ENCODE data around the gene HYAL1. TPM values are rescaled to one million over a fixed set of nuclear protein-coding genes. Genes with fewer than 3 reads are reported as not detected.
A peak's percentile ranks its signal among the peaks of the same experiment; 100 is the strongest.

HYAL1 gene
- 1 to 10 TPM; 1.8 to 8.9 (median 4.8) TPM for total RNA-seq

GRCh38 chr3:50303013-50303815 lies at the start of gene HYAL1:
Gene HYAL1, minus strand, starts transcription at chr3:50303574. Its CDS starts 618 bp downstream, at chr3:50302956.
- TF ChIP-seq POLR2A (IDR thresholded peaks at IDR 0.05) (no peak), CTCF (IDR thresholded peaks at IDR 0.05) (peak in 1 of 6 experiments; percentile 25)
- intact Hi-C loops (cut with DNase I): no loop called here
- Histone ChIP-seq H3K27me3 (no peaks in the 10 kb centered on the region), H3K4me3 (peak within 1 kb of the TSS in 2 of 4 donors; percentile 19 to 53), H3K9me3 (peaks cover 0 to under 1% (median 0%) of the 10 kb centered on the region in 3 donors), H3K36me3 (no peaks in the 10 kb centered on the region), H3K4me1 (peaks cover 30 to 58% (median 33%) of the 10 kb centered on the region in 3 donors), H3K27ac (peak within 1 kb of the TSS; percentile 44 to 94 (median 82))
- DNase-seq: no peak
- 62 to 82% methylated on average over 3 to 7 of the region's 14 CpGs for WGBS, 2 donors

GRCh38 chr3:50352781-50353180 lies 49.4 kb upstream of the HYAL1 start:
- Histone ChIP-seq H3K4me1 (peaks cover 38 to 92% (median 46%) of the 10 kb centered on the region in 3 donors), H3K36me3 (peaks cover 20 to 70% (median 27%) of the 10 kb centered on the region in 3 donors), H3K9me3 (no peaks in the 10 kb centered on the region), H3K4me3 (no peak overlapping the region), H3K27ac (no peak overlapping the region), H3K27me3 (no peaks in the 10 kb centered on the region)
- intact Hi-C loops (cut with DNase I): no loop called here
- TF ChIP-seq POLR2A (IDR thresholded peaks at IDR 0.05): no peak
- no peak for TF ChIP-seq CTCF (IDR thresholded peaks at IDR 0.05)
- 8 to 31% methylated on average over 2 of the region's 2 CpGs for WGBS, 2 donors
- DNase-seq: no peak

GRCh38 chr3:50351323-50351697 lies 47.9 kb upstream of the HYAL1 start:
- no peak for TF ChIP-seq POLR2A (IDR thresholded peaks at IDR 0.05)
- no peak for TF ChIP-seq CTCF (IDR thresholded peaks at IDR 0.05)
- Histone ChIP-seq H3K36me3 (peaks cover 20 to 59% (median 24%) of the 10 kb centered on the region in 3 donors), H3K9me3 (no peaks in the 10 kb centered on the region), H3K27me3 (no peaks in the 10 kb centered on the region), H3K4me3 (peak overlapping the region; percentile 64 to 97 (median 79)), H3K27ac (peak overlapping the region; percentile 87 to 99 (median 95)), H3K4me1 (peaks cover 23 to 92% (median 32%) of the 10 kb centered on the region in 3 donors)
- DNase-seq: no peak
- intact Hi-C loops (cut with DNase I): no loop called here
- WGBS, 2 donors: 28 to 39% methylated on average over 6 to 8 of the region's 11 CpGs

- peak in 1 of 6 experiments; percentile 2 for TF ChIP-seq CTCF (IDR thresholded peaks at IDR 0.05)
- peak in 3 of 4 donors; percentile 4 to 89 (median 88) for TF ChIP-seq POLR2A (IDR thresholded peaks at IDR 0.05)
- peaks cover 21 to 92% (median 29%) of the 10 kb centered on the region in 3 donors for H3K4me1 ChIP-seq
These were observed 47.4 kb upstream of the HYAL1 start, which contains the start of the genes CYB561D2 and NPRL2 for GRCh38 chr3:50350527-50351322. Gene CYB561D2, plus strand, starts transcription at chr3:50350862. Its CDS starts 572 bp downstream, at chr3:50351434. Gene NPRL2, minus strand, starts transcription at chr3:50350775. Its CDS starts 123 bp downstream, at chr3:50350652.

More at GRCh38 chr3:50350527-50351322, 47.4 kb upstream of the HYAL1 start, which contains the start of the genes CYB561D2 and NPRL2:
- peaks cover 20 to 54% (median 24%) of the 10 kb centered on the region in 3 donors for H3K36me3 ChIP-seq
- WGBS, 2 donors: 0% methylated on average over 3 to 14 of the region's 64 CpGs
- peak; percentile 83 for DNase-seq
- no peaks in the 10 kb centered on the region for H3K27me3 ChIP-seq
- H3K4me3 ChIP-seq: peak within 1 kb of the TSS; percentile 64 to 97 (median 79)
- H3K9me3 ChIP-seq: no peaks in the 10 kb centered on the region
- H3K27ac ChIP-seq: peak within 1 kb of the TSS; percentile 87 to 99 (median 95)
- intact Hi-C loops (cut with DNase I): no loop called here

Data from esophagus squamous epithelium (tissue), 5 donors.